Measurements from ENCODE around the gene KCNJ9. TPM values are rescaled to one million over a fixed set of nuclear protein-coding genes. Genes with fewer than 3 reads are reported as not detected.

The KCNJ9 gene
- total and polyA plus RNA-seq, 2 donors (not counting 1 experiment from before 2014, with no cell fraction given), result not detected

DNA sequence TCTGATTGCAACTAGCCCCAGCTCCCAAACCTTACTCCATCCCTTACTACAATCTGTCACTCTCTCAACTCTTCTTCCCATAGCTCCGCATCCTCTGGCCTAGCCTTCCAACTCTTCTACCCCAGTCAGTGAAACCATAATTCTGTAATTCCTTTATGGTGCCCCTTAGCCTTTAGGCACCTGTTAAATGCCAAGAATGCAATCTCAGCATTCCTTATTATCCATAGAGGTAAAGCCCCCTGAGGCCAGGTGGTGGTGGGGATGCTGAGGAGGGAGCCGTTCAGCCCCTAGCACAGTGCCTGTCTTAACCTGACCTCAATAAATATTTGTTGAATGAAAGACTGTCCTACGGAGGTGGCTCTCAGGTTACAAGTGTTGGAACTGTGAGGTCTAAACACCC, 48.2 kb downstream of the KCNJ9 start:
- no peaks in the 10 kb centered on the region for H4K20me1 ChIP-seq (ENCODE audit: control insufficient read depth, insufficient read depth, low read length, poor library complexity, severe bottlenecking)
- no peaks in the 10 kb centered on the region for H3K9me3 Mint-ChIP-seq (ENCODE audit: insufficient read depth)
- no peak overlapping the region for H3K4me3 ChIP-seq (ENCODE audit: control extremely low read depth in 1 of 5, extremely low read depth in 1 of 5, insufficient read depth in 1 of 5, low read depth in 2 of 5, low read length in 4 of 5)
- H3K27me3 Mint-ChIP-seq, result peaks cover 37% of the 10 kb centered on the region
- peaks cover 0 to 11% (median 2%) of the 10 kb centered on the region in 4 experiments for H3K27me3 ChIP-seq (replicated peaks in 1 of 4; ENCODE audit: control extremely low read depth in 1 of 4, control insufficient read depth in 3 of 4, insufficient read depth in 4 of 4, low read length in 3 of 4)
- ChIA-PET CTCF (interaction anchor here (0.9 kb wide), 1 partner anchor 21 kb away, joined by 3 read pairs; no protein-coding TSS in a partner anchor), POLR2A (no interaction called here)
- H3K9ac ChIP-seq (ENCODE audit: low read length), result no peak overlapping the region
- H3K79me2 ChIP-seq (ENCODE audit: control insufficient read depth, insufficient read depth, low read length), result no peaks in the 10 kb centered on the region
- H3K27ac Mint-ChIP-seq, result no peak overlapping the region
- H3K4me2 ChIP-seq (replicated peaks; ENCODE audit: low read depth, low read length, poor library complexity, severe bottlenecking), result no peak overlapping the region
- no peaks in the 10 kb centered on the region for H3K36me3 ChIP-seq (replicated peaks in 1 of 2; ENCODE audit: control extremely low read depth in 1 of 2, control insufficient read depth in 1 of 2, extremely low read depth in 1 of 2, insufficient read depth in 2 of 2, low read length in 1 of 2)
- intact Hi-C loops (cut with micrococcal nuclease), result no loop called here
- no peaks in the 10 kb centered on the region for H3K4me1 Mint-ChIP-seq
- no peak overlapping the region for H2AFZ ChIP-seq (ENCODE audit: insufficient read depth, low read depth, low read length, poor library complexity, severe bottlenecking)
- no peaks in the 10 kb centered on the region for H3K4me1 ChIP-seq (ENCODE audit: control insufficient read depth in 2 of 2, insufficient read depth in 2 of 2, low read length in 2 of 2)
- TF ChIP-seq, protein P1, sequence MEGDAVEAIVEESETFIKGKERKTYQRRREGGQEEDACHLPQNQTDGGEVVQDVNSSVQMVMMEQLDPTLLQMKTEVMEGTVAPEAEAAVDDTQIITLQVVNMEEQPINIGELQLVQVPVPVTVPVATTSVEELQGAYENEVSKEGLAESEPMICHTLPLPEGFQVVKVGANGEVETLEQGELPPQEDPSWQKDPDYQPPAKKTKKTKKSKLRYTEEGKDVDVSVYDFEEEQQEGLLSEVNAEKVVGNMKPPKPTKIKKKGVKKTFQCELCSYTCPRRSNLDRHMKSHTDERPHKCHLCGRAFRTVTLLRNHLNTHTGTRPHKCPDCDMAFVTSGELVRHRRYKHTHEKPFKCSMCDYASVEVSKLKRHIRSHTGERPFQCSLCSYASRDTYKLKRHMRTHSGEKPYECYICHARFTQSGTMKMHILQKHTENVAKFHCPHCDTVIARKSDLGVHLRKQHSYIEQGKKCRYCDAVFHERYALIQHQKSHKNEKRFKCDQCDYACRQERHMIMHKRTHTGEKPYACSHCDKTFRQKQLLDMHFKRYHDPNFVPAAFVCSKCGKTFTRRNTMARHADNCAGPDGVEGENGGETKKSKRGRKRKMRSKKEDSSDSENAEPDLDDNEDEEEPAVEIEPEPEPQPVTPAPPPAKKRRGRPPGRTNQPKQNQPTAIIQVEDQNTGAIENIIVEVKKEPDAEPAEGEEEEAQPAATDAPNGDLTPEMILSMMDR (IDR thresholded peaks at IDR 0.05), result no peak
- no peak for TF ChIP-seq EZH2 (IDR thresholded peaks at IDR 0.05; ENCODE audit: borderline replicate concordance, insufficient read depth, low read depth, low read length, poor library complexity, severe bottlenecking)
- H3K27ac ChIP-seq (ENCODE audit: low read length in 2 of 2), result no peak overlapping the region
- H3K9me3 ChIP-seq (ENCODE audit: control extremely low read depth in 1 of 3, control insufficient read depth in 2 of 3, insufficient read depth in 1 of 3, low read length in 2 of 3), result no peaks in the 10 kb centered on the region
- no peak overlapping the region for H3K4me3 Mint-ChIP-seq
- no peak for ATAC-seq (ENCODE audit: low read depth)
- DNase-seq, result no peak
- WGBS (ENCODE audit: insufficient coverage), result 100% methylated on average over 1 of the region's 3 CpGs

DNA sequence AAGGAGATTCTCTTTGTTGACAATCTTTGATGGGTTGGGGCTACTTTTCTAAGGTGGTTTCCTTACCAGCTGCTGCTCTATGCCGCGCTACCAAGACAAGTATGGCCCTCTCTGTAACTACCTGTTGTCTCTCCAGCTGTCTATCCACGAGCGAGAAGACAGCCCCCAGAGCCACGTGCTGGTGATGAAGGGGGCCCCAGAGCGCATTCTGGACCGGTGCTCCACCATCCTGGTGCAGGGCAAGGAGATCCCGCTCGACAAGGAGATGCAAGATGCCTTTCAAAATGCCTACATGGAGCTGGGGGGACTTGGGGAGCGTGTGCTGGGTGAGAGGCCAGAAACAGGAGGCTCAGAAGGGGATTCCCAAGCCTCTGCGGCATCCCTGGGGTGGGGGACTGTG, 48.6 kb downstream of the KCNJ9 start:
- H3K27me3 Mint-ChIP-seq, result peaks cover 34% of the 10 kb centered on the region
- intact Hi-C loops (cut with micrococcal nuclease), result no loop called here
- TF ChIP-seq, protein P1 (IDR thresholded peaks at IDR 0.05), result no peak
- no peak for TF ChIP-seq EZH2 (IDR thresholded peaks at IDR 0.05; ENCODE audit: borderline replicate concordance, insufficient read depth, low read depth, low read length, poor library complexity, severe bottlenecking)
- ATAC-seq (ENCODE audit: low read depth) (no peak), DNase-seq (no peak)
- Histone ChIP-seq H3K9me3 (ENCODE audit: control extremely low read depth in 1 of 3, control insufficient read depth in 2 of 3, insufficient read depth in 1 of 3, low read length in 2 of 3) (no peaks in the 10 kb centered on the region), H3K9ac (ENCODE audit: low read length) (no peak overlapping the region), H3K27ac (ENCODE audit: low read length in 2 of 2) (no peak overlapping the region), H3K27me3 (replicated peaks in 1 of 4; ENCODE audit: control extremely low read depth in 1 of 4, control insufficient read depth in 3 of 4, insufficient read depth in 4 of 4, low read length in 3 of 4) (peaks cover 0 to 11% (median 2%) of the 10 kb centered on the region in 4 experiments), H3K4me1 (ENCODE audit: control insufficient read depth in 2 of 2, insufficient read depth in 2 of 2, low read length in 2 of 2) (no peaks in the 10 kb centered on the region), H4K20me1 (ENCODE audit: control insufficient read depth, insufficient read depth, low read length, poor library complexity, severe bottlenecking) (no peaks in the 10 kb centered on the region), H3K4me3 (ENCODE audit: control extremely low read depth in 1 of 5, extremely low read depth in 1 of 5, insufficient read depth in 1 of 5, low read depth in 2 of 5, low read length in 4 of 5) (no peak overlapping the region), H3K4me2 (replicated peaks; ENCODE audit: low read depth, low read length, poor library complexity, severe bottlenecking) (no peak overlapping the region), H3K36me3 (replicated peaks in 1 of 2; ENCODE audit: control extremely low read depth in 1 of 2, control insufficient read depth in 1 of 2, extremely low read depth in 1 of 2, insufficient read depth in 2 of 2, low read length in 1 of 2) (no peaks in the 10 kb centered on the region), H2AFZ (ENCODE audit: insufficient read depth, low read depth, low read length, poor library complexity, severe bottlenecking) (no peak overlapping the region), H3K79me2 (ENCODE audit: control insufficient read depth, insufficient read depth, low read length) (no peaks in the 10 kb centered on the region)
- no peak overlapping the region for H3K27ac Mint-ChIP-seq
- CTCF ChIA-PET, result interaction anchor here (0.9 kb wide), 1 partner anchor 21 kb away, joined by 3 read pairs; no protein-coding TSS in a partner anchor
- no peaks in the 10 kb centered on the region for H3K9me3 Mint-ChIP-seq (ENCODE audit: insufficient read depth)
- no peaks in the 10 kb centered on the region for H3K4me1 Mint-ChIP-seq
- 86% methylated on average over 10 of the region's 11 CpGs for WGBS (ENCODE audit: insufficient coverage)
- no peak overlapping the region for H3K4me3 Mint-ChIP-seq
- POLR2A ChIA-PET, result no interaction called here
